Measurements from ENCODE around the gene SV2B.

GRCh38 chr15:91227766-91228165, 127.7 kb downstream of the SV2B start:
- no peak for TF ChIP-seq POLR2AphosphoS5 (IDR thresholded peaks at IDR 0.05)
- no peak for TF ChIP-seq POLR2A (IDR thresholded peaks at IDR 0.05)
